WTC11 (cell line): Measurements from ENCODE around the gene L3HYPDH. TPM values are rescaled to one million over a fixed set of nuclear protein-coding genes. Genes with fewer than 3 reads are reported as not detected.
A peak's percentile ranks its signal among the peaks of the same experiment; 100 is the strongest.

Source experiments
- ARID4B ChIP-seq: sonication (generic); formaldehyde crosslinking; IDR thresholded peaks from 2 replicates; pipeline ENCODE4 v1.8.0; 2023; ENCODE audit warnings: missing genetic modification reagents, mild to moderate bottlenecking, borderline replicate concordance
- ATF3 ChIP-seq: sonication (generic); formaldehyde crosslinking; conservative IDR thresholded peaks from 2 replicates; pipeline ENCODE4 v1.8.1; 2022; ENCODE audit warnings: mild to moderate bottlenecking, missing genetic modification reagents
- CREM ChIP-seq: sonication (generic); formaldehyde crosslinking; IDR thresholded peaks from 2 replicates; pipeline ENCODE4 v1.8.1; 2022; ENCODE audit warnings: mild to moderate bottlenecking, missing genetic modification reagents, moderate library complexity
- E2F4 ChIP-seq: sonication (generic); formaldehyde crosslinking; IDR thresholded peaks from 2 replicates; pipeline ENCODE4 v1.8.1; 2022; ENCODE audit warnings: low read depth, mild to moderate bottlenecking, moderate library complexity, missing genetic modification reagents, borderline replicate concordance
- FOXJ3 ChIP-seq: sonication (generic); formaldehyde crosslinking; IDR thresholded peaks from 2 replicates; pipeline ENCODE4 v1.9.0; 2021; ENCODE audit warnings: missing genetic modification reagents, mild to moderate bottlenecking, borderline replicate concordance
- HMGXB4 ChIP-seq: sonication (generic); formaldehyde crosslinking; IDR thresholded peaks from 2 replicates; pipeline ENCODE4 v1.8.1; 2023; ENCODE audit warnings: mild to moderate bottlenecking, moderate library complexity, missing genetic modification reagents
- IRF1 ChIP-seq: sonication (generic); formaldehyde crosslinking; IDR thresholded peaks from 2 replicates; pipeline ENCODE4 v1.8.0; 2023; ENCODE audit warnings: missing genetic modification reagents
- JUN ChIP-seq: sonication (generic); formaldehyde crosslinking; IDR thresholded peaks from 2 replicates; pipeline ENCODE4 v1.8.0; 2023; ENCODE audit warnings: mild to moderate bottlenecking, missing genetic modification reagents
- MAX ChIP-seq: sonication (generic); formaldehyde crosslinking; IDR thresholded peaks from 2 replicates; pipeline ENCODE4 v1.8.0; 2022; ENCODE audit warnings: mild to moderate bottlenecking, missing genetic modification reagents
- NFE2L1 ChIP-seq: sonication (generic); formaldehyde crosslinking; IDR thresholded peaks from 2 replicates; pipeline ENCODE4 v1.8.1; 2023; ENCODE audit warnings: missing genetic modification reagents
- PRDM15 ChIP-seq: sonication (generic); formaldehyde crosslinking; IDR thresholded peaks from 2 replicates; pipeline ENCODE4 v1.8.0; 2022; ENCODE audit warnings: missing genetic modification reagents
- PRRX2 ChIP-seq: fragments of 250-450 bp; sonication (Bioruptor Pico); IDR thresholded peaks from 2 replicates; pipeline ENCODE4 v1.8.0; 2021; ENCODE audit warnings: mild to moderate bottlenecking
- TCF7 ChIP-seq: sonication (generic); formaldehyde crosslinking; IDR thresholded peaks from 2 replicates; pipeline ENCODE4 v1.8.0; 2022; ENCODE audit warnings: mild to moderate bottlenecking, low read depth, missing genetic modification reagents, moderate library complexity
- TEAD4 ChIP-seq: sonication (generic); formaldehyde crosslinking; IDR thresholded peaks from 2 replicates; pipeline ENCODE4 v1.8.0; 2022; ENCODE audit warnings: mild to moderate bottlenecking, missing genetic modification reagents
- USF1 ChIP-seq: sonication (generic); formaldehyde crosslinking; IDR thresholded peaks from 2 replicates; pipeline ENCODE4 v1.8.0; 2022; ENCODE audit warnings: mild to moderate bottlenecking, missing genetic modification reagents
- USF2 ChIP-seq: sonication (generic); formaldehyde crosslinking; IDR thresholded peaks from 2 replicates; pipeline ENCODE4 v1.8.1; 2023; ENCODE audit warnings: mild to moderate bottlenecking, missing genetic modification reagents, moderate library complexity
- ZBTB43 ChIP-seq: sonication (generic); formaldehyde crosslinking; IDR thresholded peaks from 2 replicates; pipeline ENCODE4 v1.8.1; 2023; ENCODE audit warnings: mild to moderate bottlenecking, missing genetic modification reagents
- ZNF416 ChIP-seq: fragments of 250-450 bp; sonication (Bioruptor Pico); IDR thresholded peaks from 2 replicates; pipeline ENCODE4 v1.9.0; 2021; ENCODE audit warnings: mild to moderate bottlenecking, inconsistent platforms
- ZNF512 ChIP-seq: sonication (generic); formaldehyde crosslinking; IDR thresholded peaks from 2 replicates; pipeline ENCODE4 v1.8.1; 2022; ENCODE audit warnings: missing genetic modification reagents, borderline replicate concordance
- total RNA-seq: library from RNA; stranded (reverse); gene quantifications from 3 replicates; pipeline ENCODE4 v1.2.3, GENCODE V29; 2021

The L3HYPDH gene
- total RNA-seq, 1 experiment from 2014 or later = 17.5 TPM

GRCh38 chr14:59483819-59484638 lies at the start of gene L3HYPDH, which contains the start of gene JKAMP (continued):
- TF ChIP-seq USF2 (CRISPR knock-in tag) (peak; percentile 84), PRDM15 (CRISPR knock-in tag) (no peak; the same call in 1 of the 2 replicates), TCF7 (peak; percentile 91), JUN (CRISPR knock-in tag) (no peak), MAX (CRISPR knock-in tag) (peak; percentile 99), TEAD4 (0 out of 2 replicates have a peak, but pooled peaks have one; percentile 15), CREM (no peak; the same call in 1 of the 2 replicates), PRRX2 (CRISPR knock-in tag) (no peak), IRF1 (CRISPR knock-in tag) (peak; percentile 92), ZNF416 (CRISPR knock-in tag) (no peak; the same call in 1 of the 2 replicates), ARID4B (CRISPR knock-in tag) (peak; percentile 45; the same call in 1 of the 2 replicates), ZNF512 (CRISPR knock-in tag) (peak; percentile 67; the same call in 1 of the 2 replicates), HMGXB4 (CRISPR knock-in tag) (peak; percentile 90; the same call in 1 of the 2 replicates), ATF3 (CRISPR knock-in tag) (peak; percentile 82), FOXJ3 (CRISPR knock-in tag) (no peak), NFE2L1 (CRISPR knock-in tag) (peak; percentile 91), E2F4 (CRISPR knock-in tag) (peak; percentile 67; the same call in 1 of the 2 replicates), USF1 (CRISPR knock-in tag) (peak; percentile 86), ZBTB43 (CRISPR knock-in tag) (peak; percentile 97)
